HT1080 (cell line): Measurements from ENCODE around the gene IBA57. TPM values are rescaled to one million over a fixed set of nuclear protein-coding genes. Genes with fewer than 3 reads are reported as not detected.

Experiments used
- DNase-seq: peaks from one replicate; pipeline ENCODE4 v3.0.0-alpha.2; 2015; ENCODE audit warnings: low read depth
- total RNA-seq: library from RNA; depleted of rRNA; stranded (reverse); fragments of >200 nt; shearing (Covaris generic); gene quantifications from 2 replicates; pipeline ENCODE4 v1.2.3, GENCODE V29; 2014

IBA57 gene
- total RNA-seq, 1 experiment from 2014 or later = 6.1 TPM

GRCh38 chr1:228155596-228156514, 9.7 kb upstream of the IBA57 start:
- DNase-seq = no peak

DNA sequence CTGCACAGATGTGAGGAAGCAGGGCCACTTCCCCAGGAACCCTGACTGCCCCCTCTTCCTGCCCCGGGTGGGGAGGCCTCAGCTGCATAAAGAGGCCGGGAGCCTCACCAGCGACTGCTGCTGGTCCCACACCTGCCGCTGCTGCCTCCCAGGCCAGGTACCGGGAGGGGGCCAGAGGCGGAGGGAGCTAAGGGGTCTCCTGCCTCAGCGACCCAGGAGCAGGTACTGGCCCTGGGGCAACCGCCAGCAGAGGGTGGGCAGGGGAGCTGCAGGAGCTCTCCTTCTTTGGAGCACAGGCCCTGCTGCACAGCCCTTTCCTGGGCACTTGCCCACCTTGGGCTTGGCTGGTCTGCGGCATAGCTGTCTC, 9.1 kb upstream of the IBA57 start:
- no peak for DNase-seq

GRCh38 chr1:228156941-228157728, 8.5 kb upstream of the IBA57 start:
- DNase-seq = no peak

- no peak for DNase-seq
These were observed 7.9 kb upstream of the IBA57 start for GRCh38 chr1:228157729-228158126.

DNA sequence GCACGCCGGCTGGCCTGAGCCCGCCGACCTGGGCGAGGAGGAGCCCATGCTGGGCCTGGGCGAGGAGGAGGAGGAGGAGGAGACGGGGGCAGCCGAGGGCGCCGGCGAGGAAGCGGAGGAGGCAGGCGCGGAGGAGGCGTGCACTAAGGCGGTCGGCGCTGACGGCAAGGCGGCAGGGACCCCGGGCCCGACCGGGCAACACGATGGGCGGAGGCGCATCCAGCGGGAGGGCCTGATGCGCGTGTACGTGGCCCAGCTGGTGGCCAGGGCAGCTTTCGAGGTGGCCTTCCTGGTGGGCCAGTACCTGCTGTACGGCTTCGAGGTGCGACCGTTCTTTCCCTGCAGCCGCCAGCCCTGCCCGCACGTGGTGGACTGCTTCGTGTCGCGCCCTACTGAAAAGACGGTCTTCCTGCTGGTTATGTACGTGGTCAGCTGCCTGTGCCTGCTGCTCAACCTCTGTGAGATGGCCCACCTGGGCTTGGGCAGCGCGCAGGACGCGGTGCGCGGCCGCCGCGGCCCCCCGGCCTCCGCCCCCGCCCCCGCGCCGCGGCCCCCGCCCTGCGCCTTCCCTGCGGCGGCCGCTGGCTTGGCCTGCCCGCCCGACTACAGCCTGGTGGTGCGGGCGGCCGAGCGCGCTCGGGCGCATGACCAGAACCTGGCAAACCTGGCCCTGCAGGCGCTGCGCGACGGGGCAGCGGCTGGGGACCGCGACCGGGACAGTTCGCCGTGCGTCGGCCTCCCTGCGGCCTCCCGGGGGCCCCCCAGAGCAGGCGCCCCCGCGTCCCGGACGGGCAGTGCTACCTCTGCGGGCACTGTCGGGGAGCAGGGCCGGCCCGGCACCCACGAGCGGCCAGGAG, 7.2 kb upstream of the IBA57 start:
- DNase-seq = no peak

DNA sequence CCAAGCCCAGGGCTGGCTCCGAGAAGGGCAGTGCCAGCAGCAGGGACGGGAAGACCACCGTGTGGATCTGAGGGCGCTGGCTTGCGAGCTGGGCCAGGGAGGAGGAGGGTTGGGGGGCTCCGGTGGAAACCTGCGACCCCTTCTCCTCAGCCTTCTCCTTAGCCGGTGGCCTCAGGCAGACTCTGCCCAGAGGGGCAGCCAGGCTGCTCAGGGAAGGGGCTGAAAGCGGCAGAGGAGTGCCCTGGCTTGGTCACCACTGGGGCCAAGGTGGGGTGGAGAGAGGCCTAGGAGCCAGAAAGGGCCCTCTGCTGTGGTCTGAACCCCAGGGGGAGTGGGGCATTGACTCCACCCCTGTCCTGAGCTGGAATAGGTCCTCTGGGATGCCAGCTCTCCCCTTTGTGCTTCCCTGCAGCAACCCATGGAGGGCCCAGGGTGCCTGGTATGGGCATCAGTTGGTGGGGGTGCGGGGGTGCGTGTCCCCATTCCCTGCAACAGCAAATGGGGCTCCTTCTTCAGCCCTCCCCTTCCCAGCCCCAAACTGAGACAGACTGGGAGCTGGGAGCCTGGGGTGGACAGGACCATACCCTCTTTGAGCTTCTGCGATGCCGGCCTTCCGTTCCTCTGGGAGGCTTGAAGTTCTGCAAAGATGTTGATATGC, 6.5 kb upstream of the IBA57 start:
- DNase-seq = no peak

GRCh38 chr1:228160201-228160761, 5.3 kb upstream of the IBA57 start:
- no peak for DNase-seq

GRCh38 chr1:228161362-228161761, 4.2 kb upstream of the IBA57 start:
- no peak for DNase-seq

DNA sequence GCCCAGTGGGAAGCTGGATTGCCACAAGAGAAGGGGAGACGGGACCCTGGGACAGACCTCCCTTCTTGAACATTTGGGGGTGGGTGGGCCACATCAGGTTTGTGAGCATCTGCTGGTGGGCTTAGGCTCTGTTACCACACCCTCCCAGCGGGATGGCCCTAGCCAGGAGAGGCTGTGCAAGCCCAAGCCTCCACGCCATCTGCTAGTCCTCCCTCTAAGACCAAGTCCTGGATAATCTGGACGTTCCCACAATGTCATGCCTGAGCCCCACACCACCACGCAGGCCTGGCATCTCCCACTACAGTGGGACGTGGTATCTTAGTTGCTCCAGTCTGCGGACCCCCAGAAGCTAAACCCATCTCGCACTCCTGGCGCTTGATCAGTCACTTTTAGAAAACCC, 3.7 kb upstream of the IBA57 start:
- no peak for DNase-seq

- DNase-seq = no peak
These were observed 3.2 kb upstream of the IBA57 start for GRCh38 chr1:228162286-228163006.

DNA sequence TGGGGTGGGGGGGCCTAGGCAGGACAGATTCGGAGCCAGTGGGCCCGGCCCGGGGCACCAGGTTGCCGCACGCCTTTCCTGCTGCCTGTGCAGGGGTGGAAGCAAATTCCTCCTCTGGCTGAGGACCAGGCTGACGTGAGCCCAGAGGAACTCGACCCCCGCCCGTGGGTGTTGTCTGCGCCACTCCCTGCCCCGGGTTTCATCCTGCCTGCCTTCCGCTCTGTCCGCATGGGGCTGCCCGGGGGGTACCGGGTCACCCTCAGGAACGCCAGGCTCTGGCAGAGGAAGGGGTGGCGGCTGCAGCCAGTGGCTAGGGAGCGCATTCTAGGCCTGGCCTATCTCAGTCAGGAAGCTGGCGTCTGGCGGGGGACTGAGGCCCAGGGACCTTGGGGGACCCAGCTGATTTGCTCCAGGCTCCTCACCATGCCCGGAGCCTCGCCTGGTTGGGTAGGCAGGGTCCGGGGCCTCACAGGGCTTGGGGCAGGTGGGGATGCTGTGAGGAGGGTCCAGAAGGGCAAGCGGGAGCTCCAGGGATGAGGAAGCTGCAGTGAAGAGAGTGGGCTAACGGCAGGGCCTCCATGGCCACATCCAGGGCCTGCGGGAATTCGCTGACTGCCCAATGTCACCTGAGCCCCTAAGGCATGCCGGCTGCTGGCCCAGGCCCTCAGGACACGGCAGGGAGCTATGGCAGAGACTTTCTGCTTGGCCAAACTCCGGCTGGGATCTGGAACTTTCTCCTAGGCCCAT, 2.4 kb upstream of the IBA57 start:
- DNase-seq = no peak

DNA sequence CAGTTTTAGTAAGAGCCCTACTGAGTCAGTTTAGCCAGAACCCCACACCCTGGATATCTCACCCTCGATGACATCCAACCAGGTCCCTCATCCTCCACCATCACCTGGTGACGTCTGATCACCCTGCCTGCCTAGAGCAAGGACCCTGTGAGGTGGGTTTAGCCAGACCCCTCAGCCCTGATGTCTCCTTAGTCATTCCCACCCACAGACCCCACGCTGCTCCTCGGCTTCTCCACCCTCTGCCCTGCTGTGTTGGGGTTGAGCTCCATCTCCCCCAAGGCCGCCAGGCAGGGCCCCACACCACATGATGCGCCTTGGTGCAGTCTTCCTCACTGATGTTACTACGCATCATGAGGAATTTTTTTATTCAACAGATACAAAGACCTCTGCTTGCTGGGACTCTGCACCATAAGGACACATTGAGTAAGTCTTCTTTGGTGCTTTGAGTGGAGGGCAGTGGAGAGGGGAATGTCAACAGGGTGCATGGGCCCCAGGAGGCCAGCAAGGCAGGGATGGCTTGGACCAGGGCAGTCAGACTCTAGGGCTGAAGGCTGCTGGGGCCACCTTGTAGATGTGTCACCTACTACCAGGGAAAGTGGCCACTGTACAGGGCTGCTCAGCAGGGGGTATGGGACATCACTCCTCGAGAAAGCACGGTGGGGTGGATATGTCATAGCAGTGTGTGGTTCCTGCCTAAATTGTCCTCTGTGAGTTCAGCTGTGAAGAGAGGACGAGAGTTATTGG, 1.7 kb upstream of the IBA57 start:
- no peak for DNase-seq

GRCh38 chr1:228164561-228165371, 838 bp upstream of the IBA57 start:
- DNase-seq = no peak

DNA sequence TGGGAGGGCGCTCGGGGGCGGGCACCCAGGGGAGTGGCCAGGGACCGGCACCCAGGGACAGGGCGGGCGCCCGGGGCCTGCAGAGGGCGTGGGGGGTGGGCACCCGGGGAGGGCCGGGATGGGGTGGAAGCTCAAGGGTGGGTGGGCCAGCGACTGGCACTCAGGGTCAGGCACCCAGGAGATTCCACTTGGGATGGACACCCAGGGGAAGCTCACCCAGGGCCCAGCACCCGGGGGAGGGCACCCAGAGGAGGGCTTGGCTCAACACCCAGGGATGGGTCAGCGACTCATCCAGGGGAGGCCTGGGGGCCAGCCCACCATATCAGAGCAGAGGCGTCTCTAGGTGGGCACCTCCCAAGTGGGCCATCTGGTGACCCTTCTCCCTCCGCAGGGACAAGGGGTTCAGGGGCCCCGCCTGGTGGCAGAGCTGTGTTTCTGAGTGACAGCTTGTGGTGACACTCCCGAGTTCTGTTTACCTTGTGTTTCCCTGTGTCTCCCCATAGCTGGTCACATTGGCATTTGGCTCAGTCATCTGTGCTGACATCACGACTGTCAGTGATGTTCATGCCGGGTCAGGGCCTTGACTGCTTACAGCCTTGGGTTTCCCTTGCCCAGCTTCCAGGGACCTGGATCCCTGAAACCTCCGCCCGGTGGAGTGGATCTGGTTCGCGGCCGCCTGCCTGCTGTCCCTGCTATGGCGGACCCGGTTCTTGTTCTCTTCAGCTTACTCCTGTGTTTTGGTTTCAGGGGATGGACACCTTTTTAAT, 749 bp downstream of the IBA57 start:
- DNase-seq = peak; percentile 53

DNA sequence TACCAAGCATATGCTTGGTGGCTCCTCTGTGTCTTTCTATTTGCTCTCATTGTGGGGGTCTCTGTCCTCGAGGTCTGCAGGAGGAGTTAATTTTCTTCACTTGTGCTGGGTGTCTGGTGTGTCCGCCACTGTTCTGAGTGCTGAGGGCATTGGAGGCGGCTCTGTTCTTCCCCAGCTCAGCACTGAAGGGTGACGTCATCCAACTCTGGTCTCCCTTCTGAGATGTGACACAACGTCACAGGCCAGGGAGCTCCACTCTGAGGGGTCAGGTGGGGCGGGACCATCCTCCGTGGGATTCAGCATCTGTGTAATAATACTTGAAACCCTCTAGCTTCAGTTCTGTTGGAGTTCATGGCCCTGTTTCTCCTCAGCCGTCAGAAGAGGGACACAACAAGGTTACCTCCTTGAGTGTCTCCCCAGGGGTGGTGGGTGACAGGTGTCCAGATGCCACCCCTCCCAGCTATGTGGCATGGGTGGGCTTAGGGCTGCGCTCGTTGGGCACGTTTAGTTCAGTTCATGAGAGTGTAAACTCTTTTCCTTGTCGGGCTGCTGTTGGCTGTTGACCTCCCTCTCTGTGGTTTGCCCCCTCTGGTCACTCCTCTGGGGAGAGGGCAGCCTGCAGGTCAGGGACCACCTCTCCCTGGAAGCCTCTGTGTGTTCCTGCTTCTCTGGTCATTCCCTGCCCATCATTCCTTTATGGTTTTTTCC, 3.1 kb downstream of the IBA57 start:
- no peak for DNase-seq

DNA sequence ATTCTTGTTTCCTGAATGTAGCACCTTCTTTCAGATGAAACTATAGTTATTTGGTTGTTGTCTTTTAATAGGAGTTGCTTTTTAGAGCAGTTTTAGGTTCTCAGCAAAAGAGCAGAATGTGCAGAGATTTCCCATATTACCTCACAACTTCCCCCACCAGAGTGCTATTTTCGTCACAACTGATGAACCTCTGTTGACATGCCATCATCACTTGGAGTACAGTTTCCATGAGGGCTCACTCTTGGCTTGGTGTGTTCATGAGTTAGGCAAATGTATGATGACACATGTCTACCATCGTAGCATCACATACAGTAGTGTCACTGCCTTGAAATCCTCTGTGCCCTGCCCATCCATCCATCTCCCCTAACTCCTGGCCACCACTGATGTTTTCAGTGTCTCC, 3.7 kb downstream of the IBA57 start:
- no peak for DNase-seq
